Measurements from ENCODE around the gene GGPS1. TPM values are rescaled to one million over a fixed set of nuclear protein-coding genes. Genes with fewer than 3 reads are reported as not detected.

The GGPS1 gene
- total RNA-seq, 4 donors from 2014 or later = 25.7 to 30.5 (median 28.7) TPM

DNA sequence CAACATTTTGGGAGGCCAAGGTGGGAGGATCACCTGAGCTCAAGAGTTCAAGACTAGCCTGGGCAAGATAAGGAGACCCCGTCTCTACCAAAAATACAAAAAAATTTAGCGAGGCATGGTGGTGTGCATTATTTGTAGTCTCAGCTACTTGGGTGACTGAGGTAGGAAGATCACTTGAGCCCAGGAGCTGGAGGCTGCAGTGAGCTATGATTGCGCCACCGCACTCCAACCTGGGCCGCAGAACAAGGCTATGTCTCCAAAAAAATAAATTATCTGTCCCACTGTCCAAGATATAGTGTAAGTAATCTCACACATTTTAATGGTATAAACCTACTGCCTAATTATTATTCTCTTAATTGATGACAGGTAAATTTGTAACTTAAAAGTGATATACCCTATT, 13.2 kb upstream of the GGPS1 start:
- no peak overlapping the region for H3K4me3 ChIP-seq
- DNase-seq (ENCODE audit: extremely low spot score) = no peak
- intact Hi-C loops (cut with DNase I) = no loop called here
- peaks cover 23 to 80% (median 49%) of the 10 kb centered on the region in 4 donors for H3K4me1 ChIP-seq
- no peak overlapping the region for H3K27ac ChIP-seq (replicated peaks in 1 of 4)
- H3K27me3 ChIP-seq = no peaks in the 10 kb centered on the region
- 98% methylated on average over 5 of the region's 5 CpGs for WGBS
- peaks cover 0 to 19% (median 6%) of the 10 kb centered on the region in 4 donors for H3K36me3 ChIP-seq
- TF ChIP-seq POLR2AphosphoS5 (IDR thresholded peaks at IDR 0.05) (no peak), POLR2A (IDR thresholded peaks at IDR 0.05; ENCODE audit: low read depth) (no peak), EP300 (IDR thresholded peaks at IDR 0.05) (no peak)
- TF ChIP-seq, protein P1, sequence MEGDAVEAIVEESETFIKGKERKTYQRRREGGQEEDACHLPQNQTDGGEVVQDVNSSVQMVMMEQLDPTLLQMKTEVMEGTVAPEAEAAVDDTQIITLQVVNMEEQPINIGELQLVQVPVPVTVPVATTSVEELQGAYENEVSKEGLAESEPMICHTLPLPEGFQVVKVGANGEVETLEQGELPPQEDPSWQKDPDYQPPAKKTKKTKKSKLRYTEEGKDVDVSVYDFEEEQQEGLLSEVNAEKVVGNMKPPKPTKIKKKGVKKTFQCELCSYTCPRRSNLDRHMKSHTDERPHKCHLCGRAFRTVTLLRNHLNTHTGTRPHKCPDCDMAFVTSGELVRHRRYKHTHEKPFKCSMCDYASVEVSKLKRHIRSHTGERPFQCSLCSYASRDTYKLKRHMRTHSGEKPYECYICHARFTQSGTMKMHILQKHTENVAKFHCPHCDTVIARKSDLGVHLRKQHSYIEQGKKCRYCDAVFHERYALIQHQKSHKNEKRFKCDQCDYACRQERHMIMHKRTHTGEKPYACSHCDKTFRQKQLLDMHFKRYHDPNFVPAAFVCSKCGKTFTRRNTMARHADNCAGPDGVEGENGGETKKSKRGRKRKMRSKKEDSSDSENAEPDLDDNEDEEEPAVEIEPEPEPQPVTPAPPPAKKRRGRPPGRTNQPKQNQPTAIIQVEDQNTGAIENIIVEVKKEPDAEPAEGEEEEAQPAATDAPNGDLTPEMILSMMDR (IDR thresholded peaks at IDR 0.05) = no peak
- H3K9me3 ChIP-seq = no peaks in the 10 kb centered on the region

DNA sequence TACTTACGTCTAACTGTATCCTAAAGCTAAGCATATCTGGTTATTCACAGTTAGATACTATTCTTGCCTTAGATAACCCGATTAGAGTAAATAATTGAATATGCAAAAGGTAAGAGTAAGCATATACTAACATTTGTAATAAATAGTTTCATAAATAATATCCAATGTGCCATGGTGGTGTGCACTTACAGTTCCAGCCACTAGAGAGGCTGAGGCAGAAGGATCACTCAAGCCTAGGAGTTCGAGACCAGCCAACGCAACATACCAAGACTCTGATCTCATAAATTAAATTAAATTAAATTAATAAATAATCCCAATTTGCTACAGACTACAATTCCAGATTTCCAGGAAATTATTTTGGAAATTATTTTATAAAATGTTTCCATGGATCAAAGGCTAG, 12.6 kb upstream of the GGPS1 start:
- intact Hi-C loops (cut with DNase I) = no loop called here
- Histone ChIP-seq H3K4me3 (no peak overlapping the region), H3K9me3 (no peaks in the 10 kb centered on the region), H3K27ac (replicated peaks in 1 of 4) (no peak overlapping the region), H3K4me1 (peaks cover 25 to 79% (median 48%) of the 10 kb centered on the region in 4 donors), H3K27me3 (no peaks in the 10 kb centered on the region), H3K36me3 (peaks cover 0 to 19% (median 6%) of the 10 kb centered on the region in 4 donors)
- DNase-seq (ENCODE audit: extremely low spot score) = no peak
- 96% methylated on average over 4 of the region's 4 CpGs for WGBS
- no peak for TF ChIP-seq POLR2A (IDR thresholded peaks at IDR 0.05; ENCODE audit: low read depth)
- no peak for TF ChIP-seq EP300 (IDR thresholded peaks at IDR 0.05)
- TF ChIP-seq POLR2AphosphoS5 (IDR thresholded peaks at IDR 0.05) = no peak
- TF ChIP-seq, protein P1 (IDR thresholded peaks at IDR 0.05) = no peak

DNA sequence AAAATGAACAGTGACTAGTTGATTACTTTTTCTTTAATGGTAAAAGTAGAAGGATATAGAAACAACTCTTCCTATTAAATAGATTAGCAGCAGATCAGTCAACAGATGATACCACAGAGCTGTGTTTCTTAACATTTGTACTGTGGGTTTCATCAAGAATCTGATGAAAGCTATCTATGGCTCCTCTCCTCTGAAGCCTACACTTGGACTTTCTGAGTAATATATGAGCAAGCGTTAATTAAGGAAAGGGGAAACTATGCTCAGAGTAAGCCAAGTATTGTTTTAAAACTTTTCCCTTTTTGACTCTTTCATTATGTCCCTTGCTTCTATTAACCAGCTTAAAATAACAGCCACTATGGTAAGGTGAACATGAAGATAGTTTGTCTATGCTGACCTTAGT, 11.2 kb upstream of the GGPS1 start:
- WGBS = 32% methylated on average over 1 of the region's 1 CpG

DNA sequence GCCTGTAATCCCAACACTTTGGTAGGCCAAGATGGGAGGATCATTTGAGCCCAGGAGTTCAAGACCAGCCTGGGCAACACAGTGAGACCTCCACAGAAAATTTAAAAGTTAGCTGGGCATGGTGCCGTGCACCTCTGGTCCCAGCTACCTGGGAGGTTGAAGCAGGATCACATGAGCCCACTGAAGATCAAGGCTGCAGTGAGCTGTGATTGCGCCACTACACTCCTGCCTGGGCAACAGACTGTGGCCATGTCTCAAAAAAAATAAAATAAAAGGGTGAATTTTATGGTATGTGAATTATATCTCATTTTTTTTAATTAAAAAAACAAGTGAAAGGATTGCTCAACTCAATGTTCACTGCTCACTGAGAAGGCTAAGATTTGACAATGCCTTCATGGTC, 9.1 kb upstream of the GGPS1 start:
- no peak overlapping the region for H3K4me3 ChIP-seq
- H3K36me3 ChIP-seq = peaks cover 0 to 19% (median 6%) of the 10 kb centered on the region in 4 donors
- H3K9me3 ChIP-seq = no peaks in the 10 kb centered on the region
- intact Hi-C loops (cut with DNase I) = no loop called here
- peaks cover 30 to 84% (median 59%) of the 10 kb centered on the region in 4 donors for H3K4me1 ChIP-seq
- DNase-seq (ENCODE audit: extremely low spot score) = no peak
- no peaks in the 10 kb centered on the region for H3K27me3 ChIP-seq
- 93% methylated on average over 2 of the region's 2 CpGs for WGBS
- H3K27ac ChIP-seq (replicated peaks in 1 of 4) = no peak overlapping the region
- TF ChIP-seq EP300 (IDR thresholded peaks at IDR 0.05) (no peak), POLR2A (IDR thresholded peaks at IDR 0.05; ENCODE audit: low read depth) (no peak)

More for the DNA sequence above, 11.2 kb upstream of the GGPS1 start:
- Histone ChIP-seq H3K4me3 (no peak overlapping the region), H3K27me3 (no peaks in the 10 kb centered on the region), H3K4me1 (peaks cover 31 to 82% (median 56%) of the 10 kb centered on the region in 4 donors), H3K9me3 (no peaks in the 10 kb centered on the region), H3K36me3 (peaks cover 0 to 19% (median 6%) of the 10 kb centered on the region in 4 donors), H3K27ac (replicated peaks in 1 of 4) (no peak overlapping the region)
- no peak for TF ChIP-seq EP300 (IDR thresholded peaks at IDR 0.05)
- TF ChIP-seq, protein P1 (IDR thresholded peaks at IDR 0.05) = no peak
- TF ChIP-seq POLR2A (IDR thresholded peaks at IDR 0.05; ENCODE audit: low read depth) = no peak
- intact Hi-C loops (cut with DNase I) = no loop called here
- DNase-seq (ENCODE audit: extremely low spot score) = no peak

DNA sequence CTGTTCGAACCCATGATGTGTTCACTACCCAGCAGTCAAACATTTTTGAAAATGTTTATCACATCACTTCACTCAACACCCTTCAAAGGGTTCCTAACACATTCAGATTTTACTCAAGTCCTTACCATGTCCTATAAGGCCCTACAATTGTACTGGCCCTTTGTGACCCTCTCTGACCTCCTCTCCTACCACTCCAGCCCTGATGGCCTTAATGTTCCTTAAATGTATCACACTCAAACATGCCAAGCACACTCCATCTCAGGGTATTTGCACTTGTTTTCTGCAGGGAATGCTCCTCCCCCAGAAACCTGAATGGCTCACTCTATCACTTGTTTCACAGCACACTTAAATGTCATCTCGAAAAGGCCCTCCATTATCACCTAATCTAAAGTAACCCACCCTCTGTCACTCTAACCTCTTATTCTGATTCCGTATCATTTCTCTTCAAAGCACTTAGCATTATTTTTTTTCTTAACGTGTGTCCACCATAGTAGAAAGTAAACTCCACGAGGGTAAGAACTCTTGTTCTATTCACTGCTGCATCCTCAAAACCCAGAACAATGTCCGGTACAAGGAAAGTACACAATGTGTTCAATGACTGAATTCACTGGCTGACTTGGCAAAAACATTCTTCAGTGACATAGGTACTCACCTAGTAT, 7.7 kb upstream of the GGPS1 start:
- Histone ChIP-seq H3K4me1 (peaks cover 34 to 84% (median 63%) of the 10 kb centered on the region in 4 donors), H3K27me3 (no peaks in the 10 kb centered on the region), H3K4me3 (no peak overlapping the region), H3K27ac (replicated peaks in 1 of 4) (no peak overlapping the region), H3K36me3 (peaks cover 0 to 19% (median 6%) of the 10 kb centered on the region in 4 donors), H3K9me3 (no peaks in the 10 kb centered on the region)
- TF ChIP-seq, protein P1 (IDR thresholded peaks at IDR 0.05) = no peak
- TF ChIP-seq POLR2A (IDR thresholded peaks at IDR 0.05; ENCODE audit: low read depth) (no peak), EP300 (IDR thresholded peaks at IDR 0.05) (no peak), POLR2AphosphoS5 (IDR thresholded peaks at IDR 0.05) (no peak)
- intact Hi-C loops (cut with DNase I) = loop anchor here (10.0 kb wide), 2 partner anchors 184 to 196 kb away; partner anchors contain the start of genes B3GALNT2 and TOMM20
- WGBS = 88% methylated on average over 6 of the region's 6 CpGs
- DNase-seq (ENCODE audit: extremely low spot score) = no peak

Data from esophagus muscularis mucosa (tissue), 4 donors.